SU-DHL-6 (cell line): ENCODE results near the gene ARL13B.
"Not testable (repeated sequence)": the region's sequence is repeated elsewhere in the genome, so short reads cannot be mapped to it uniquely, and the experiment has no call there.

ENCODE experiments used
- H2AFZ ChIP-seq: fragments of 200-600 bp; sonication (generic); 2 replicates; pipeline ENCODE4 v1.6.1; 2014; ENCODE audit warnings: low read depth, mild to moderate bottlenecking, moderate library complexity, mixed read lengths, antibody characterized with exemption, low read length; ENCODE audit not compliant: severe bottlenecking
- H3F3A ChIP-seq: fragments of 200-600 bp; shearing (Covaris generic); 2 replicates; pipeline ENCODE4 v1.6.0; 2016; ENCODE audit warnings: antibody characterized with exemption, mild to moderate bottlenecking; ENCODE audit not compliant: insufficient read depth
- H3K27ac ChIP-seq: fragments of 200-600 bp; sonication (generic); 2 replicates; pipeline ENCODE4 v1.5.1; 2016; ENCODE audit warnings: low read depth, mild to moderate bottlenecking, low read length, moderate library complexity, mixed read lengths
- H3K27me3 ChIP-seq: fragments of 200-600 bp; sonication (generic), shearing (Covaris generic); 2 replicates; pipeline ENCODE4 v1.6.0; 2014; ENCODE audit warnings: mild to moderate bottlenecking, low read length
- H3K36me3 ChIP-seq: fragments of 200-600 bp; sonication (generic); 2 replicates; pipeline ENCODE4 v1.6.1; 2014; ENCODE audit warnings: mild to moderate bottlenecking, low read length, mixed read lengths
- H3K4me2 ChIP-seq: fragments of 300-600, 200-600 bp; shearing (Covaris generic), sonication (generic); 2 replicates; pipeline ENCODE4 v1.6.0; 2014; ENCODE audit warnings: low read length, low read depth, mild to moderate bottlenecking; ENCODE audit not compliant: poor library complexity, severe bottlenecking
- H3K4me3 ChIP-seq: fragments of 200-600 bp; sonication (generic); 2 replicates; pipeline ENCODE4 v1.5.1; 2014; ENCODE audit warnings: antibody characterized with exemption, low read length, mild to moderate bottlenecking, mixed read lengths; ENCODE audit not compliant: insufficient read depth, poor library complexity, severe bottlenecking
- H3K79me2 ChIP-seq: fragments of 200-600 bp; sonication (generic); 2 replicates; pipeline ENCODE4 v1.6.1; 2014; ENCODE audit warnings: mild to moderate bottlenecking, low read length, moderate library complexity; ENCODE audit not compliant: insufficient read depth
- H3K9ac ChIP-seq: fragments of 200-600 bp; sonication (generic); 2 replicates; pipeline ENCODE4 v1.7.0; 2014; ENCODE audit warnings: mild to moderate bottlenecking, low read length
- H3K9me2 ChIP-seq: fragments of 200-600 bp; sonication (generic); replicated peaks from 2 replicates; pipeline ENCODE4 v1.6.1; 2014; ENCODE audit warnings: low read length; ENCODE audit not compliant: insufficient read depth
- H3K9me3 ChIP-seq: fragments of 200-600 bp; sonication (generic); 2 replicates; pipeline ENCODE4 v1.6.1; 2014; ENCODE audit warnings: low read length, mixed read lengths; ENCODE audit not compliant: insufficient read depth
- H4K20me1 ChIP-seq: fragments of 200-600 bp; sonication (generic); 2 replicates; pipeline ENCODE4 v1.6.1; 2014; ENCODE audit warnings: low read depth, mild to moderate bottlenecking, antibody characterized with exemption, low read length, moderate library complexity, mixed read lengths
- EZH2phosphoT487 ChIP-seq: fragments of 200-600 bp; sonication (generic), shearing (Covaris generic); conservative IDR thresholded peaks from 2 replicates; pipeline ENCODE4 v1.6.1; 2018; ENCODE audit warnings: mild to moderate bottlenecking, antibody characterized with exemption, low read length, moderate library complexity, mixed read lengths
- TF ChIP-seq, protein P1 (sequence below): fragments of 200-600 bp; sonication (generic); IDR thresholded peaks from one replicate; pipeline ENCODE4 v1.5.1; 2017; ENCODE audit warnings: antibody characterized with exemption, mild to moderate bottlenecking, low read length, moderate library complexity; ENCODE audit not compliant: insufficient read depth, poor library complexity, severe bottlenecking

ARL13B gene

DNA sequence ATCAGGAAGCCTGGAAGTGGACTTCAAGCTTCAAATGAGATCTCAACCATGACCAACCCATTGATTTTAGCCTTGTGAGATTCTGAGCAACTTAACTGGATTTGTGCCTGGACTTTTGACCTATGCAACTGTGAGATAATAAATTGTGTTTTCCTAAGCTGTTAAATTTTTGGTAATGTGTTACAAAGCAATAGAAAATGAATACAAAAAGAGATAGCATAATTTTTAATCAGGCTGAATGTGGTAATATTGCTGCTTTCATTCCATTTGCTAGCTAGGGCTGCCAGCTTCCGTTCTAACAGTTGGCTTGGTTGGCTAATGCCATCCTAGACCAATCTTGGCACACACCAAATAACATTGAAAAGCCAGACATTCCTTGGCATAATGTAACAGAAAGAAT is 18.5 kb upstream of the ARL13B start:
- no peaks in the 10 kb centered on the region for H3K9me3 ChIP-seq
- no peaks in the 10 kb centered on the region for H3K9me2 ChIP-seq
- H3K79me2 ChIP-seq, result no peaks in the 10 kb centered on the region
- H3K27ac ChIP-seq, result no peak overlapping the region
- TF ChIP-seq EZH2phosphoT487, result no peak
- TF ChIP-seq, protein P1, sequence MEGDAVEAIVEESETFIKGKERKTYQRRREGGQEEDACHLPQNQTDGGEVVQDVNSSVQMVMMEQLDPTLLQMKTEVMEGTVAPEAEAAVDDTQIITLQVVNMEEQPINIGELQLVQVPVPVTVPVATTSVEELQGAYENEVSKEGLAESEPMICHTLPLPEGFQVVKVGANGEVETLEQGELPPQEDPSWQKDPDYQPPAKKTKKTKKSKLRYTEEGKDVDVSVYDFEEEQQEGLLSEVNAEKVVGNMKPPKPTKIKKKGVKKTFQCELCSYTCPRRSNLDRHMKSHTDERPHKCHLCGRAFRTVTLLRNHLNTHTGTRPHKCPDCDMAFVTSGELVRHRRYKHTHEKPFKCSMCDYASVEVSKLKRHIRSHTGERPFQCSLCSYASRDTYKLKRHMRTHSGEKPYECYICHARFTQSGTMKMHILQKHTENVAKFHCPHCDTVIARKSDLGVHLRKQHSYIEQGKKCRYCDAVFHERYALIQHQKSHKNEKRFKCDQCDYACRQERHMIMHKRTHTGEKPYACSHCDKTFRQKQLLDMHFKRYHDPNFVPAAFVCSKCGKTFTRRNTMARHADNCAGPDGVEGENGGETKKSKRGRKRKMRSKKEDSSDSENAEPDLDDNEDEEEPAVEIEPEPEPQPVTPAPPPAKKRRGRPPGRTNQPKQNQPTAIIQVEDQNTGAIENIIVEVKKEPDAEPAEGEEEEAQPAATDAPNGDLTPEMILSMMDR, result no peak
- H3K9ac ChIP-seq, result no peak overlapping the region
- no peaks in the 10 kb centered on the region for H4K20me1 ChIP-seq
- no peak overlapping the region for H3K4me2 ChIP-seq
- H3K4me3 ChIP-seq, result no peak overlapping the region
- H3K27me3 ChIP-seq, result no peaks in the 10 kb centered on the region
- H3F3A ChIP-seq, result no peaks in the 10 kb centered on the region
- no peaks in the 10 kb centered on the region for H3K36me3 ChIP-seq
- no peak overlapping the region for H2AFZ ChIP-seq

DNA sequence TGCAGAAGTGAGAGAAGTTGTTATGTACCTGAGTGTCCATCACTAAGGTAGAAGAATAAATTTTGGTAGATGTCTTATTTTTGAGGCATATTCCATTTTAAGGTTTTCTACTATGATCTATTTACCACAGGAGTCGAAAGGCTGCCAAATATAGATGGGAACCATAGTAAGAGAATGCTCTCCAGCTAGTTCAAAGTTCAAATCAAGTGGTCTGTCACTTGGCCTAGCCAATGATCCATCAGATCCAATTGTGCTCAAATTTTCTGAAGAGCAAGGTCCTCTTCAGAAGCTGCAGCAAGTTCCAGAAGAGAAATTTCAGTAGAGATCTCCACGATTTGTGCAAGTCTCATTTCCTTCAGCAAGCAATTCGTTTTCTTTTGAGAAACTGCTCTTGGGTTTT is 17.2 kb upstream of the ARL13B start:
- H3K4me2 ChIP-seq, result no peak overlapping the region
- H3K36me3 ChIP-seq, result no peaks in the 10 kb centered on the region
- H3K27ac ChIP-seq, result no peak overlapping the region
- H3F3A ChIP-seq, result no peaks in the 10 kb centered on the region
- no peaks in the 10 kb centered on the region for H3K79me2 ChIP-seq
- H3K9ac ChIP-seq, result no peak overlapping the region
- TF ChIP-seq EZH2phosphoT487, result no peak
- TF ChIP-seq, protein P1, result no peak
- no peak overlapping the region for H2AFZ ChIP-seq
- H3K27me3 ChIP-seq, result no peaks in the 10 kb centered on the region
- no peaks in the 10 kb centered on the region for H3K9me2 ChIP-seq
- no peaks in the 10 kb centered on the region for H4K20me1 ChIP-seq
- no peaks in the 10 kb centered on the region for H3K9me3 ChIP-seq
- H3K4me3 ChIP-seq, result no peak overlapping the region

DNA sequence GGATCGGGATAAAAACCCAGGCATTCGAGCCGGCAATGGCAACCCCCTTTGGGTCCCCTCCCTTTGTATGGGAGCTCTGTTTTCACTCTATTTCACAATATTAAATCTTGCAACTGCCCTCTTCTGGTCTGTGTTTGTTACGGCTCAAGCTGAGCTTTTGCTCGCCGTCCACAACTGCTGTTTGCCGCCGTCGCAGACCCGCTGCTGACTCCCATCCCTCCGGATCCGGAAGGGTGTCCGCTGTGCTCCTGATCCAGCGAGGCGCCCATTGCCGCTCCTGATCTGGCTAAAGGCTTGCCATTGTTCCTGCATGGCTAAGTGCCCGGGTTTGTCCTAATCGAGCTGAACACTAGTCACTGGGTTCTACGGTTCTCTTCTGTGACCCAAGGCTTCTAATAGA is 14.8 kb upstream of the ARL13B start:
- not testable (repeated sequence) for H3K27ac ChIP-seq, H3K9me3 ChIP-seq, H2AFZ ChIP-seq, H3F3A ChIP-seq, H3K27me3 ChIP-seq, H3K4me2 ChIP-seq, H3K36me3 ChIP-seq, H4K20me1 ChIP-seq, H3K9me2 ChIP-seq, H3K9ac ChIP-seq, H3K79me2 ChIP-seq, H3K4me3 ChIP-seq

DNA sequence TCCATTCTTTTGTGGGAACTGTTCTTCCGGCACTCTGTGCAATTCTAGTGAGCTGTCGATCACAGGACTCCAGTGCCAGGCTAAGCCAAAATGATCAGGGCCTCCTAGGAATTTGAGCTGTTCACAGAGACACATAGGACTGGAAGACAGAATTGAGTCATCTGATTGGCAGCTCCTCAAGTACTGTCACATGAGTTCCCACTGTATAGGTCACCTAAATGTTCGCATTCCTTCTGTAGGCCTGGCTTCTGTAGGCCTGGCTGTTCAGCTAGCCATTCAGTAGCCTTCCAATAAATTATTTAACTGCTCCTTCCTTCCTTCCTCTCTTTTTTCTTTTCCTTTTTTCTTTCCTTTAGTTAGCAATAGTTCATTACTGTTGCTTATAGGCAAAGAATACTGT is 10.5 kb upstream of the ARL13B start:
- Histone ChIP-seq H2AFZ (no peak overlapping the region), H3K79me2 (no peaks in the 10 kb centered on the region), H3K9me2 (no peaks in the 10 kb centered on the region), H3K9me3 (no peaks in the 10 kb centered on the region), H3K4me3 (no peak overlapping the region), H3F3A (peaks cover 5% of the 10 kb centered on the region; the same call in 1 of the 2 replicates), H3K4me2 (no peak overlapping the region), H3K36me3 (no peaks in the 10 kb centered on the region), H3K27me3 (no peaks in the 10 kb centered on the region), H3K27ac (no peak overlapping the region), H3K9ac (no peak overlapping the region), H4K20me1 (no peaks in the 10 kb centered on the region)
- TF ChIP-seq, protein P1, result no peak
- TF ChIP-seq EZH2phosphoT487, result no peak
